Coronary artery (tissue), 2 donors: ENCODE measurements around the gene MICAL3.
A peak's percentile ranks its signal among the peaks of the same experiment; 100 is the strongest.

Experiments used
- DNase-seq: peaks from one replicate; pipeline ENCODE4 v3.0.0-alpha.2; 2017; ENCODE audit warnings: low spot score
- H3K27ac ChIP-seq, 2 donors: fragments of 200-600 bp; sonication (generic); one replicate each; pipeline ENCODE4 v1.5.1; 2016 to 2019
- H3K4me3 ChIP-seq: fragments of 200-600 bp; sonication (generic); 2 replicates; pipeline ENCODE4 v1.5.1; 2016; ENCODE audit warnings: mild to moderate bottlenecking, moderate library complexity
- CTCF ChIP-seq: fragments of 200-600 bp; sonication (generic); IDR thresholded peaks from one replicate; pipeline ENCODE4 v1.5.1; 2019; ENCODE audit warnings: antibody characterized with exemption

MICAL3 gene

GRCh38 chr22:17830043-17830961 is 194.1 kb downstream of the MICAL3 start:
- peak; percentile 98 for TF ChIP-seq CTCF
- Histone ChIP-seq H3K27ac (peak overlapping the region; percentile 43 to 73), H3K4me3 (no peak overlapping the region)
- DNase-seq, result peak; percentile 88

GRCh38 chr22:17829695-17830042 is 194.7 kb downstream of the MICAL3 start:
- TF ChIP-seq CTCF, result no peak
- Histone ChIP-seq H3K27ac (peak overlapping the region in 1 of 2 donors; percentile 73), H3K4me3 (no peak overlapping the region)
- DNase-seq, result no peak

DNA sequence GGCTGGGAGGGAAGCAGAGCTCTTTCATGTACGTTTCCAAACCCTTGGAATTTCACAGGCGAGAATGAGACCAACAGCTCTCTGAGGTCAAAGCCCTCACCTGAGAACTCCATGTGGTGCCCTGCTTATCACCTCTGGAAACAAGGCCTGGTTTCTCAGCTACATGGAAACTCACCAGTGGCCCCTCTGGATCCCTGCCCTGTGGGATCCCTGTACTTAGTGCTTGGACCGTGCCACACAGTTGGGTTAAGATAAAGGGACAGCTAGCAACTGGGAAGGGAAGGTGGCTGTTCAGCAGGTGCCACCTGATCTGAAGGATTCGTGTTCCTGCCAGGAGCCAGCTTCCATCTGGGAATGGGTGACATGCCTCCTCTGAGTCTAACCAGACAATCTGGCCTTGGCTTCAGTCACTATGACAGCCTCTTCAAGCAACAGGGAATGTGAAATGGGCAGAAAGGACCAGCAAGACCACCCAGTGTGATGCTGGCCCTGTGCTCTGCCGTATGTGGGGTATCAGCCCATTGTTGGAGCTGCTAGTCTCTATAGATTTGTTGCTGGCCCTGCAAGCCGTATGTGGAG is 195.8 kb downstream of the MICAL3 start:
- no peak for TF ChIP-seq CTCF
- no peak for DNase-seq
- no peak overlapping the region for H3K4me3 ChIP-seq
- H3K27ac ChIP-seq, result no peak overlapping the region

DNA sequence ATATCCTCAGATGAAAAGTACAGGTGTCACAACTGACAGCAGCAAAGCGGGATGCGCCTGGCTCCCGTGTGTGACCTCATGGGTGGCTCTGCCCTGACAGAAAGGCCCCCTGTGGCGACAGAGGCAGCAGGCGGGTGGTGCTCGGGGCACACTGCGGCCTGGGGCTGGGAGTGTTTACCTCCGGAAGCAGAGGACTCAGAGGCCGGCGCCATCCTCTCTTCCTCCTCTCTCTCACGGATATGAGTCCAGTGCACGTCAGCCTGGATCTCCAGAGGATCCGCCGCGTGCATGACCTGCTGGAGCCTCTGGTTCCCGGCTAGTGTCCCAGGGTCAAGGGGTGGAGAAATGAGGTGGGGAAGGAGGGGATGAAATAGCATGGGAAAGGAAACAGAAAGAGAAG is 196.9 kb downstream of the MICAL3 start:
- DNase-seq, result no peak
- Histone ChIP-seq H3K4me3 (no peak overlapping the region), H3K27ac (no peak overlapping the region)
- TF ChIP-seq CTCF, result no peak

- DNase-seq, result no peak
- no peak overlapping the region for H3K27ac ChIP-seq
- no peak overlapping the region for H3K4me3 ChIP-seq
- no peak for TF ChIP-seq CTCF
These were observed 198.3 kb downstream of the MICAL3 start for GRCh38 chr22:17825876-17826550.

GRCh38 chr22:17824457-17824856 is 199.9 kb downstream of the MICAL3 start:
- Histone ChIP-seq H3K27ac (no peak overlapping the region), H3K4me3 (no peak overlapping the region)
- TF ChIP-seq CTCF, result no peak
- no peak for DNase-seq
